ENCODE measurements around the gene TBX15.

Gene TBX15

GRCh38 chr1:118949315-118949714, 38.8 kb downstream of the TBX15 start:
- no peak overlapping the region for H4K91ac ChIP-seq (ENCODE audit: low read length)
- H2AFZ ChIP-seq (ENCODE audit: low read depth, low read length), result no peak overlapping the region
- no peak overlapping the region for H3K4me3 ChIP-seq (ENCODE audit: insufficient read depth in 1 of 2, low read depth in 1 of 2, low read length in 2 of 2)
- H3K27me3 ChIP-seq (ENCODE audit: control insufficient read depth in 1 of 2, insufficient read depth in 1 of 2, low read length in 2 of 2), result no peaks in the 10 kb centered on the region
- peaks cover 23% of the 10 kb centered on the region for H3K4me1 ChIP-seq (ENCODE audit: control insufficient read depth, insufficient read depth, low read depth, low read length)
- H2BK12ac ChIP-seq (ENCODE audit: low read length in 2 of 2), result no peak overlapping the region
- no peak overlapping the region for H2BK15ac ChIP-seq (ENCODE audit: low read depth, poor library complexity, severe bottlenecking)
- no peaks in the 10 kb centered on the region for H3K9me3 ChIP-seq (ENCODE audit: control insufficient read depth, low read length)
- H3K9ac ChIP-seq (ENCODE audit: low read length), result no peak overlapping the region
- no peak overlapping the region for H3K4ac ChIP-seq (ENCODE audit: low read depth in 1 of 2, low read length in 2 of 2)
- H2BK5ac ChIP-seq (ENCODE audit: low read depth, low read length, poor library complexity, severe bottlenecking), result no peak overlapping the region
- H4K8ac ChIP-seq (ENCODE audit: low read length), result no peak overlapping the region
- no peak overlapping the region for H3K14ac ChIP-seq (ENCODE audit: low read length in 2 of 2)
- peaks cover 12% of the 10 kb centered on the region for H3K79me1 ChIP-seq (replicated peaks; ENCODE audit: low read length, poor library complexity, severe bottlenecking)
- no peak overlapping the region for H2AK5ac ChIP-seq (ENCODE audit: low read length, severe bottlenecking)
- no peak overlapping the region for H2BK120ac ChIP-seq (ENCODE audit: low read depth, low read length)
- H3K36me3 ChIP-seq (ENCODE audit: control insufficient read depth in 1 of 2, insufficient read depth in 2 of 2, low read depth in 1 of 2, low read length in 2 of 2), result peaks cover 0 to 3% of the 10 kb centered on the region in 2 experiments
- H3K27ac ChIP-seq (ENCODE audit: low read length, poor library complexity, severe bottlenecking), result peak overlapping the region; percentile 63
- no peak overlapping the region for H3K23ac ChIP-seq (ENCODE audit: low read length in 2 of 2)
- 58% methylated on average over 2 of the region's 2 CpGs for WGBS
- H3K18ac ChIP-seq (ENCODE audit: low read depth in 1 of 2, low read length in 2 of 2), result no peak overlapping the region
- DNase-seq, result no peak
- no peak overlapping the region for H3K4me2 ChIP-seq (ENCODE audit: low read length, poor library complexity, severe bottlenecking)

- H2BK5ac ChIP-seq (ENCODE audit: low read depth, low read length, poor library complexity, severe bottlenecking), result no peak overlapping the region
- no peaks in the 10 kb centered on the region for H3K9me3 ChIP-seq (ENCODE audit: control insufficient read depth, low read length)
- H2BK120ac ChIP-seq (ENCODE audit: low read depth, low read length), result no peak overlapping the region
- peak overlapping the region; percentile 38 for H3K27ac ChIP-seq (ENCODE audit: low read length, poor library complexity, severe bottlenecking)
- H4K8ac ChIP-seq (ENCODE audit: low read length), result no peak overlapping the region
- no peak overlapping the region for H3K9ac ChIP-seq (ENCODE audit: low read length)
- no peak overlapping the region for H4K91ac ChIP-seq (ENCODE audit: low read length)
- no peak overlapping the region for H3K23ac ChIP-seq (ENCODE audit: low read length in 2 of 2)
- no peak overlapping the region for H3K4me2 ChIP-seq (ENCODE audit: low read length, poor library complexity, severe bottlenecking)
- no peak overlapping the region for H3K4ac ChIP-seq (ENCODE audit: low read depth in 1 of 2, low read length in 2 of 2)
- H3K18ac ChIP-seq (ENCODE audit: low read depth in 1 of 2, low read length in 2 of 2), result no peak overlapping the region
- no peak overlapping the region for H2BK15ac ChIP-seq (ENCODE audit: low read depth, poor library complexity, severe bottlenecking)
- H2AK5ac ChIP-seq (ENCODE audit: low read length, severe bottlenecking), result no peak overlapping the region
- H3K4me1 ChIP-seq (ENCODE audit: control insufficient read depth, insufficient read depth, low read depth, low read length), result peaks cover 23% of the 10 kb centered on the region
- H3K14ac ChIP-seq (ENCODE audit: low read length in 2 of 2), result no peak overlapping the region
- peaks cover 0 to under 1% of the 10 kb centered on the region in 2 experiments for H3K27me3 ChIP-seq (ENCODE audit: control insufficient read depth in 1 of 2, insufficient read depth in 1 of 2, low read length in 2 of 2)
- H2AFZ ChIP-seq (ENCODE audit: low read depth, low read length), result no peak overlapping the region
- peaks cover 13% of the 10 kb centered on the region for H3K79me1 ChIP-seq (replicated peaks; ENCODE audit: low read length, poor library complexity, severe bottlenecking)
- H3K4me3 ChIP-seq (ENCODE audit: insufficient read depth in 1 of 2, low read depth in 1 of 2, low read length in 2 of 2), result peak overlapping the region in 1 of 2 experiments; percentile 8
- no CpG with 5 or more reads among the region's 1 CpG for WGBS
- H2BK12ac ChIP-seq (ENCODE audit: low read length in 2 of 2), result no peak overlapping the region
- DNase-seq, result no peak
- peaks cover 0 to 3% of the 10 kb centered on the region in 2 experiments for H3K36me3 ChIP-seq (ENCODE audit: control insufficient read depth in 1 of 2, insufficient read depth in 2 of 2, low read depth in 1 of 2, low read length in 2 of 2)
Measured at GRCh38 chr1:118948846-118949245, 39.3 kb downstream of the TBX15 start.

- H3K4me1 ChIP-seq (ENCODE audit: control insufficient read depth, insufficient read depth, low read depth, low read length), result peaks cover 23% of the 10 kb centered on the region
- H3K4ac ChIP-seq (ENCODE audit: low read depth in 1 of 2, low read length in 2 of 2), result no peak overlapping the region
- H4K8ac ChIP-seq (ENCODE audit: low read length), result no peak overlapping the region
- no peak overlapping the region for H2BK120ac ChIP-seq (ENCODE audit: low read depth, low read length)
- peaks cover 0 to 4% of the 10 kb centered on the region in 2 experiments for H3K27me3 ChIP-seq (ENCODE audit: control insufficient read depth in 1 of 2, insufficient read depth in 1 of 2, low read length in 2 of 2)
- H3K4me3 ChIP-seq (ENCODE audit: insufficient read depth in 1 of 2, low read depth in 1 of 2, low read length in 2 of 2), result peak overlapping the region in 1 of 2 experiments; percentile 8
- no peak overlapping the region for H2BK15ac ChIP-seq (ENCODE audit: low read depth, poor library complexity, severe bottlenecking)
- peak overlapping the region; percentile 75 for H2AK5ac ChIP-seq (ENCODE audit: low read length, severe bottlenecking)
- no peak overlapping the region for H3K18ac ChIP-seq (ENCODE audit: low read depth in 1 of 2, low read length in 2 of 2)
- no peak overlapping the region for H3K14ac ChIP-seq (ENCODE audit: low read length in 2 of 2)
- H2AFZ ChIP-seq (ENCODE audit: low read depth, low read length), result no peak overlapping the region
- H3K36me3 ChIP-seq (ENCODE audit: control insufficient read depth in 1 of 2, insufficient read depth in 2 of 2, low read depth in 1 of 2, low read length in 2 of 2), result peaks cover 0 to 3% of the 10 kb centered on the region in 2 experiments
- H3K23ac ChIP-seq (ENCODE audit: low read length in 2 of 2), result no peak overlapping the region
- no peak overlapping the region for H4K91ac ChIP-seq (ENCODE audit: low read length)
- no peak overlapping the region for H2BK12ac ChIP-seq (ENCODE audit: low read length in 2 of 2)
- no peaks in the 10 kb centered on the region for H3K9me3 ChIP-seq (ENCODE audit: control insufficient read depth, low read length)
- no peak overlapping the region for H2BK5ac ChIP-seq (ENCODE audit: low read depth, low read length, poor library complexity, severe bottlenecking)
- no peak overlapping the region for H3K4me2 ChIP-seq (ENCODE audit: low read length, poor library complexity, severe bottlenecking)
- peaks cover 15% of the 10 kb centered on the region for H3K79me1 ChIP-seq (replicated peaks; ENCODE audit: low read length, poor library complexity, severe bottlenecking)
- H3K9ac ChIP-seq (ENCODE audit: low read length), result no peak overlapping the region
- no peak for DNase-seq
- peak overlapping the region; percentile 38 for H3K27ac ChIP-seq (ENCODE audit: low read length, poor library complexity, severe bottlenecking)
Measured at GRCh38 chr1:118948351-118948750, 39.8 kb downstream of the TBX15 start.

- no peak overlapping the region for H3K4me2 ChIP-seq (ENCODE audit: low read length, poor library complexity, severe bottlenecking)
- H2BK12ac ChIP-seq (ENCODE audit: low read length in 2 of 2), result no peak overlapping the region
- no peak overlapping the region for H3K14ac ChIP-seq (ENCODE audit: low read length in 2 of 2)
- H3K9me3 ChIP-seq (ENCODE audit: control insufficient read depth, low read length), result no peaks in the 10 kb centered on the region
- peak; percentile 3 for DNase-seq
- peak overlapping the region; percentile 3 for H3K9ac ChIP-seq (ENCODE audit: low read length)
- H3K4me1 ChIP-seq (ENCODE audit: control insufficient read depth, insufficient read depth, low read depth, low read length), result peaks cover 23% of the 10 kb centered on the region
- no peak overlapping the region for H3K23ac ChIP-seq (ENCODE audit: low read length in 2 of 2)
- no peak overlapping the region for H2BK15ac ChIP-seq (ENCODE audit: low read depth, poor library complexity, severe bottlenecking)
- H3K4ac ChIP-seq (ENCODE audit: low read depth in 1 of 2, low read length in 2 of 2), result no peak overlapping the region
- H4K8ac ChIP-seq (ENCODE audit: low read length), result no peak overlapping the region
- peaks cover 0 to 4% of the 10 kb centered on the region in 2 experiments for H3K27me3 ChIP-seq (ENCODE audit: control insufficient read depth in 1 of 2, insufficient read depth in 1 of 2, low read length in 2 of 2)
- H3K27ac ChIP-seq (ENCODE audit: low read length, poor library complexity, severe bottlenecking), result peak overlapping the region; percentile 38
- no peak overlapping the region for H2BK120ac ChIP-seq (ENCODE audit: low read depth, low read length)
- WGBS, result 80% methylated on average over 2 of the region's 2 CpGs
- H3K4me3 ChIP-seq (ENCODE audit: insufficient read depth in 1 of 2, low read depth in 1 of 2, low read length in 2 of 2), result peak overlapping the region in 1 of 2 experiments; percentile 8
- no peak overlapping the region for H3K18ac ChIP-seq (ENCODE audit: low read depth in 1 of 2, low read length in 2 of 2)
- H2AFZ ChIP-seq (ENCODE audit: low read depth, low read length), result no peak overlapping the region
- peaks cover 0 to 3% of the 10 kb centered on the region in 2 experiments for H3K36me3 ChIP-seq (ENCODE audit: control insufficient read depth in 1 of 2, insufficient read depth in 2 of 2, low read depth in 1 of 2, low read length in 2 of 2)
- H4K91ac ChIP-seq (ENCODE audit: low read length), result no peak overlapping the region
- H2BK5ac ChIP-seq (ENCODE audit: low read depth, low read length, poor library complexity, severe bottlenecking), result no peak overlapping the region
- H2AK5ac ChIP-seq (ENCODE audit: low read length, severe bottlenecking), result no peak overlapping the region
- peaks cover 15% of the 10 kb centered on the region for H3K79me1 ChIP-seq (replicated peaks; ENCODE audit: low read length, poor library complexity, severe bottlenecking)
Measured at GRCh38 chr1:118947790-118948189, 40.4 kb downstream of the TBX15 start.
